HEK293T (cell line): ENCODE results near the gene ZDHHC14.

ENCODE experiments used
- CTCF ChIA-PET: fragments of 350-600 bp; formaldehyde crosslinking; extraction: SDS; loops from one replicate; lab custom pipeline; 2021; ENCODE audit warnings: antibody characterized with exemption, inconsistent platforms; lab: Yijun Ruan, JAX
- POLR2A ChIA-PET: fragments of 350-600 bp; formaldehyde crosslinking; extraction: SDS; loops from one replicate; lab custom pipeline; 2020; ENCODE audit warnings: antibody characterized with exemption, inconsistent platforms; lab: Yijun Ruan, JAX
- DNase-seq: peaks from one replicate; pipeline ENCODE4 v3.0.0; 2012; ENCODE audit warnings: mixed read lengths; ENCODE audit errors: extremely low spot score
- ARNT ChIP-seq: fragments of 450-650 bp; IDR thresholded peaks from 2 replicates; pipeline ENCODE4 v1.6.1; 2017; ENCODE audit warnings: mild to moderate bottlenecking
- BHLHE40 ChIP-seq: fragments of 450-650 bp; IDR thresholded peaks from 2 replicates; pipeline ENCODE4 v1.6.1; 2016; ENCODE audit warnings: mild to moderate bottlenecking, moderate library complexity, borderline replicate concordance
- CTBP1 ChIP-seq: fragments of 450-650 bp; IDR thresholded peaks from 2 replicates; pipeline ENCODE4 v1.6.1; 2016; ENCODE audit warnings: borderline replicate concordance
- ELF4 ChIP-seq: fragments of 450-650 bp; IDR thresholded peaks from 2 replicates; pipeline ENCODE4 v1.6.1; 2017; ENCODE audit warnings: antibody characterized with exemption
- FOXA1 ChIP-seq: fragments of 450-650 bp; IDR thresholded peaks from 2 replicates; pipeline ENCODE4 v1.6.1; 2016; ENCODE audit warnings: mild to moderate bottlenecking
- FOXK2 ChIP-seq: fragments of 450-650 bp; IDR thresholded peaks from 2 replicates; pipeline ENCODE4 v1.6.1; 2016; ENCODE audit warnings: mild to moderate bottlenecking
- FOXM1 ChIP-seq: fragments of 450-650 bp; IDR thresholded peaks from 2 replicates; pipeline ENCODE4 v1.6.1; 2017; ENCODE audit warnings: mild to moderate bottlenecking, borderline replicate concordance
- HDGF ChIP-seq: fragments of 450-650 bp; IDR thresholded peaks from 2 replicates; pipeline ENCODE4 v1.6.1; 2017; ENCODE audit warnings: antibody characterized with exemption, borderline replicate concordance
- L3MBTL2 ChIP-seq: fragments of 450-650 bp; conservative IDR thresholded peaks from 2 replicates; pipeline ENCODE4 v1.6.1; 2016; ENCODE audit warnings: mild to moderate bottlenecking
- LEF1 ChIP-seq: fragments of 450-650 bp; IDR thresholded peaks from 2 replicates; pipeline ENCODE4 v1.6.1; 2017; ENCODE audit warnings: mild to moderate bottlenecking, borderline replicate concordance
- NFRKB ChIP-seq: fragments of 450-650 bp; IDR thresholded peaks from 2 replicates; pipeline ENCODE4 v1.6.1; 2016; ENCODE audit warnings: mild to moderate bottlenecking, moderate library complexity
- PKNOX1 ChIP-seq: fragments of 450-650 bp; IDR thresholded peaks from 2 replicates; pipeline ENCODE4 v1.6.1; 2016
- SP1 ChIP-seq: fragments of 450-650 bp; IDR thresholded peaks from 2 replicates; pipeline ENCODE4 v1.6.1; 2017
- SUZ12 ChIP-seq: fragments of 450-650 bp; IDR thresholded peaks from 2 replicates; pipeline ENCODE4 v1.6.1; 2016; ENCODE audit warnings: mild to moderate bottlenecking
- TARDBP ChIP-seq: fragments of 450-650 bp; IDR thresholded peaks from 2 replicates; pipeline ENCODE4 v1.6.1; 2016
- ZNF384 ChIP-seq: fragments of 450-650 bp; IDR thresholded peaks from 2 replicates; pipeline ENCODE4 v1.6.1; 2016

Gene ZDHHC14

DNA sequence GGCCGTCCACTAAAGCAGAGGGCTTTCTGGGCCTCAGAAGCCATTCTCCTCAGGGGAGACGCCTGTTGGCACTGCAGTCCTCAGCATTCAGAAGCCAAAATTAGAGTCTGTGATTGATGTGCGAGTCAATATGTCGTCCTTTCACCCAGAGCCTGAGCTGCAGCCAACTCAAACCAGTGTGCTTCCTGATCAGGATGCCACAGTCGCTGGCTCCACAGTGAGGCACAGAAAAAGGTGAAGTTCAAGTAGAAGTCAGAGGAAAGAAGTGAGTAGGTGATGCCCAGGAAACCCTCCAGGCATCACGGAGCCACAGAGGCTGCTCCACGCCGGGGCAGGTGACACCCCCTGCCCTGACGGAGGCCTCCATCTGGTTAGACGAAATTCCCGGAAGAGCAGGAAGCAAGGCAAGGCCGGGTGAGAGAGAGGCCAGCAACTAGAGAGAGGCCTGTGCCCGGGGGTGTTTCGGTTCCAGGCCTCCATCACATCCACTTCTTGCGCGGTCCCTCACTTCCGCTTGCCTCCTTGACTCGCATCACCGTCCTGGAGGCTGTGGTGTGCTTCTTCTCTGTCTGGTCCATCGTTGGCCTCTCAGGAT is 264.3 kb downstream of the ZDHHC14 start:
- TF ChIP-seq FOXA1, result no peak
- no peak for TF ChIP-seq LEF1
- no peak for TF ChIP-seq ELF4
- TF ChIP-seq NFRKB, result no peak
- no peak for TF ChIP-seq SP1
- TF ChIP-seq BHLHE40, result no peak
- TF ChIP-seq ARNT, result no peak
- TF ChIP-seq CTBP1, result no peak
- TF ChIP-seq FOXM1, result no peak
- no peak for TF ChIP-seq TARDBP
- TF ChIP-seq L3MBTL2, result no peak
- no peak for TF ChIP-seq FOXK2
- no peak for TF ChIP-seq PKNOX1
- TF ChIP-seq HDGF, result no peak
- TF ChIP-seq SUZ12, result no peak
- no peak for TF ChIP-seq ZNF384
- ChIA-PET POLR2A (interaction anchor here (0.6 kb wide), 1 partner anchor 1362 kb away, joined by 3 read pairs; no protein-coding TSS in a partner anchor), CTCF (no interaction called here)
- no peak for DNase-seq

DNA sequence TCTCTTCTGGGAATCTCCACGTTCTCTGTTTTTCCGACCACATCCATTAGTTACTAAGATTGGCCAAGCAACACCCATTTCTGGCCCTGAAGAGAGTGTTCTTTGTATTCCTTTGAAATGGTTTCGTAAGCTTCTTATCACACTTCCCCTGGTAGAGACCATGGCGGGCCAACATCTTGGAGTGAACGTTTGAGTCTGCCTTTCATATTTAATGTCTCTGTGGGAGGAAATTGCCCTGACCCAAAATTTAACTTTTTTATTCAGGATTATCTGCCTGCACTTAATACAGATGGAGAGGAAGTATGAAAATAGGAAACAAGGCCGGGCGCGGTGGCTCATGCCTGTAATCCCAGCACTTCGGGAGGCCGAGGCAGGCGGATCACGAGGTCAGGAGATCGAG is 265.0 kb downstream of the ZDHHC14 start:
- POLR2A ChIA-PET, result no interaction called here

GRCh38 chr6:157647261-157647915 is 266.4 kb downstream of the ZDHHC14 start:
- POLR2A ChIA-PET, result no interaction called here
- CTCF ChIA-PET, result no interaction called here
- no peak for DNase-seq
- TF ChIP-seq ZNF384, result no peak
- TF ChIP-seq TARDBP, result no peak
- TF ChIP-seq PKNOX1, result no peak
- no peak for TF ChIP-seq ELF4
- TF ChIP-seq SUZ12, result no peak

More for the DNA sequence above, 265.0 kb downstream of the ZDHHC14 start:
- no peak for DNase-seq
- CTCF ChIA-PET, result no interaction called here
- no peak for TF ChIP-seq L3MBTL2
- TF ChIP-seq SUZ12, result no peak
- no peak for TF ChIP-seq CTBP1
- TF ChIP-seq ZNF384, result no peak
- no peak for TF ChIP-seq HDGF
- TF ChIP-seq ARNT, result no peak
- TF ChIP-seq PKNOX1, result no peak
- no peak for TF ChIP-seq FOXK2
- TF ChIP-seq FOXA1, result no peak
- TF ChIP-seq BHLHE40, result no peak
- no peak for TF ChIP-seq SP1
- no peak for TF ChIP-seq LEF1
- TF ChIP-seq FOXM1, result no peak
- no peak for TF ChIP-seq TARDBP
- TF ChIP-seq NFRKB, result no peak
- TF ChIP-seq ELF4, result no peak

GRCh38 chr6:157648561-157648960 is 267.6 kb downstream of the ZDHHC14 start:
- no peak for DNase-seq
- POLR2A ChIA-PET, result no interaction called here
- CTCF ChIA-PET, result interaction anchor here (0.6 kb wide), 1 partner anchor 138 kb away, joined by 3 read pairs; no protein-coding TSS in a partner anchor
- no peak for TF ChIP-seq FOXK2

DNA sequence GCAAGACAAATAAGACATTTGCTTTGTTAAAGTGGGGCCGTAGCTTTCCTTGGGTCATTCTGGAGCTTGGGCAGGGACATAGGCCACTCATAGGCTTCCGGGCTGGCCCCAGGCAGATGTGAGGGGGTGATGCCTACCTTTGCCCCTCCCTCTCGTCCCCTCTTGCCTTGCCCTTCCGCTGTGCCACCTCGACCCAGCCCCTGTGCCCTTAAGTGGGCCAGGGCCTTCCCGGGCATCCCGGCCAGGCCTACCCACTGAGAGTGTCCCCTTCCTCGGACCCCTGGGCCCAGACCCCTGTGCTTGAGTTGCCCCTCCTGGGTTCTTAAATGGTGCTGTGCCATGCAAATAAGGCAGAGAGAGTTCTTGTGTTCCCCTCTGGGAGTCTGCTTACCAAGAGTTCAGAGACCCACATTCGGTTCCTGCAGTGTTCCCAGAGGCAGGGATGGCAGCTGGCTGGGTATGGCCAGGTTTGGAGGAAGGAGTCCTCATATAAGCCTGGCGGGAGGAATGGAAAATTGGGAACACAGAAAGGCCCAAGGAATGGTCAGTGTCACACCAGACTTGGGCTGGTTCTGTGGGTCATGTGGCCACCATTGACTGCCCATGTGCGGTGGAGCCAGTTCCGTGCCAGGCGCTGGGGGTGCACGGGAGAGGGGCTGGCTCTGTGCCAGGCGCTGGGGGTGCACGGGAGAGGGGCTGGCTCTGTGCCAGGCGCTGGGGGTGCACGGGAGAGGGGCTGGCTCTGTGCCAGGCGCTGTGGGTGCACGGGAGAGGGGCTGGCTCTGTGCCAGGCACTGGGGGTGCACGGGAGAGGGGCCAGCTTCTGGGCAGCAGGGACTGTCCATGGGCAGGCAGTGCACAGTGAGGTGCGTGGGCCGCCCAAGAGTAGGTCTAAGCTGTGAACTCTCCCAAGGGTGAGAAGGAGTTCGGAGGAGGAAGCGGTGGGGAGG is 268.6 kb downstream of the ZDHHC14 start:
- ChIA-PET CTCF (no interaction called here), POLR2A (no interaction called here)
- no peak for DNase-seq
- TF ChIP-seq ELF4 (no peak), ZNF384 (no peak), L3MBTL2 (no peak), FOXA1 (no peak), LEF1 (no peak), FOXM1 (no peak), ARNT (no peak), HDGF (no peak), SUZ12 (no peak), BHLHE40 (no peak)

- TF ChIP-seq SUZ12, result no peak
- TF ChIP-seq TARDBP, result no peak
- TF ChIP-seq LEF1, result no peak
- no peak for TF ChIP-seq FOXA1
- no peak for TF ChIP-seq ELF4
- TF ChIP-seq NFRKB, result no peak
- TF ChIP-seq BHLHE40, result no peak
- no peak for TF ChIP-seq FOXM1
- no peak for TF ChIP-seq CTBP1
- TF ChIP-seq ARNT, result no peak
- no peak for TF ChIP-seq L3MBTL2
- no peak for TF ChIP-seq SP1
- no peak for TF ChIP-seq ZNF384
- ChIA-PET CTCF (no interaction called here), POLR2A (no interaction called here)
- DNase-seq, result no peak
These were observed 269.3 kb downstream of the ZDHHC14 start for GRCh38 chr6:157650261-157650640.
